Measurements from ENCODE around the gene TXNRD3. TPM values are rescaled to one million over a fixed set of nuclear protein-coding genes. Genes with fewer than 3 reads are reported as not detected.

TXNRD3 gene
- total and polyA plus RNA-seq, 4 donors = 7.0 to 11.0 (median 7.7) TPM

- Histone ChIP-seq H3K9ac (ENCODE audit: low read depth in 1 of 2, low read length in 2 of 2) (no peak overlapping the region), H3K36me3 (ENCODE audit: control insufficient read depth in 4 of 4, insufficient read depth in 3 of 4, low read depth in 1 of 4, low read length in 3 of 4) (no peaks in the 10 kb centered on the region), H3K4me1 (ENCODE audit: control insufficient read depth in 4 of 4, insufficient read depth in 4 of 4, low read length in 3 of 4) (peaks cover 0 to 4% (median 0%) of the 10 kb centered on the region in 4 donors), H3K27me3 (ENCODE audit: control insufficient read depth in 4 of 4, insufficient read depth in 4 of 4, low read length in 3 of 4) (no peaks in the 10 kb centered on the region), H3K9me3 (ENCODE audit: control insufficient read depth in 4 of 4, low read length in 3 of 4) (peaks cover 0 to 4% (median 0%) of the 10 kb centered on the region in 4 donors), H3K27ac (ENCODE audit: low read depth in 1 of 2, low read length in 2 of 2) (no peak overlapping the region), H3K4me3 (ENCODE audit: low read depth in 1 of 3, low read length in 3 of 3) (no peak overlapping the region)
- no peak for DNase-seq (ENCODE audit: low spot score)
- 84% methylated on average over 13 of the region's 13 CpGs for WGBS
- TF ChIP-seq SP1 (IDR thresholded peaks at IDR 0.05) (no peak), FOXA1 (IDR thresholded peaks at IDR 0.05) (no peak), NR2F2 (IDR thresholded peaks at IDR 0.05) (no peak), HNF4G (IDR thresholded peaks at IDR 0.05) (no peak), GABPA (IDR thresholded peaks at IDR 0.05 in 1 of 2, conservative IDR thresholded peaks at IDR 0.05 in 1 of 2) (no peak), HNF4A (conservative IDR thresholded peaks at IDR 0.05) (no peak), ATF3 (IDR thresholded peaks at IDR 0.05) (no peak), RXRA (IDR thresholded peaks at IDR 0.05) (no peak), FOXA2 (IDR thresholded peaks at IDR 0.05) (no peak), EGR1 (IDR thresholded peaks at IDR 0.05; ENCODE audit: low read depth in 2 of 2) (no peak), YY1 (IDR thresholded peaks at IDR 0.05) (no peak), JUND (IDR thresholded peaks at IDR 0.05) (no peak), RAD21 (IDR thresholded peaks at IDR 0.05) (no peak), ZBTB33 (IDR thresholded peaks at IDR 0.05) (no peak), TAF1 (conservative IDR thresholded peaks at IDR 0.05) (no peak)
- TF ChIP-seq, protein P1, sequence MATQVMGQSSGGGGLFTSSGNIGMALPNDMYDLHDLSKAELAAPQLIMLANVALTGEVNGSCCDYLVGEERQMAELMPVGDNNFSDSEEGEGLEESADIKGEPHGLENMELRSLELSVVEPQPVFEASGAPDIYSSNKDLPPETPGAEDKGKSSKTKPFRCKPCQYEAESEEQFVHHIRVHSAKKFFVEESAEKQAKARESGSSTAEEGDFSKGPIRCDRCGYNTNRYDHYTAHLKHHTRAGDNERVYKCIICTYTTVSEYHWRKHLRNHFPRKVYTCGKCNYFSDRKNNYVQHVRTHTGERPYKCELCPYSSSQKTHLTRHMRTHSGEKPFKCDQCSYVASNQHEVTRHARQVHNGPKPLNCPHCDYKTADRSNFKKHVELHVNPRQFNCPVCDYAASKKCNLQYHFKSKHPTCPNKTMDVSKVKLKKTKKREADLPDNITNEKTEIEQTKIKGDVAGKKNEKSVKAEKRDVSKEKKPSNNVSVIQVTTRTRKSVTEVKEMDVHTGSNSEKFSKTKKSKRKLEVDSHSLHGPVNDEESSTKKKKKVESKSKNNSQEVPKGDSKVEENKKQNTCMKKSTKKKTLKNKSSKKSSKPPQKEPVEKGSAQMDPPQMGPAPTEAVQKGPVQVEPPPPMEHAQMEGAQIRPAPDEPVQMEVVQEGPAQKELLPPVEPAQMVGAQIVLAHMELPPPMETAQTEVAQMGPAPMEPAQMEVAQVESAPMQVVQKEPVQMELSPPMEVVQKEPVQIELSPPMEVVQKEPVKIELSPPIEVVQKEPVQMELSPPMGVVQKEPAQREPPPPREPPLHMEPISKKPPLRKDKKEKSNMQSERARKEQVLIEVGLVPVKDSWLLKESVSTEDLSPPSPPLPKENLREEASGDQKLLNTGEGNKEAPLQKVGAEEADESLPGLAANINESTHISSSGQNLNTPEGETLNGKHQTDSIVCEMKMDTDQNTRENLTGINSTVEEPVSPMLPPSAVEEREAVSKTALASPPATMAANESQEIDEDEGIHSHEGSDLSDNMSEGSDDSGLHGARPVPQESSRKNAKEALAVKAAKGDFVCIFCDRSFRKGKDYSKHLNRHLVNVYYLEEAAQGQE (IDR thresholded peaks at IDR 0.05) = no peak
- TF ChIP-seq, protein P2, sequence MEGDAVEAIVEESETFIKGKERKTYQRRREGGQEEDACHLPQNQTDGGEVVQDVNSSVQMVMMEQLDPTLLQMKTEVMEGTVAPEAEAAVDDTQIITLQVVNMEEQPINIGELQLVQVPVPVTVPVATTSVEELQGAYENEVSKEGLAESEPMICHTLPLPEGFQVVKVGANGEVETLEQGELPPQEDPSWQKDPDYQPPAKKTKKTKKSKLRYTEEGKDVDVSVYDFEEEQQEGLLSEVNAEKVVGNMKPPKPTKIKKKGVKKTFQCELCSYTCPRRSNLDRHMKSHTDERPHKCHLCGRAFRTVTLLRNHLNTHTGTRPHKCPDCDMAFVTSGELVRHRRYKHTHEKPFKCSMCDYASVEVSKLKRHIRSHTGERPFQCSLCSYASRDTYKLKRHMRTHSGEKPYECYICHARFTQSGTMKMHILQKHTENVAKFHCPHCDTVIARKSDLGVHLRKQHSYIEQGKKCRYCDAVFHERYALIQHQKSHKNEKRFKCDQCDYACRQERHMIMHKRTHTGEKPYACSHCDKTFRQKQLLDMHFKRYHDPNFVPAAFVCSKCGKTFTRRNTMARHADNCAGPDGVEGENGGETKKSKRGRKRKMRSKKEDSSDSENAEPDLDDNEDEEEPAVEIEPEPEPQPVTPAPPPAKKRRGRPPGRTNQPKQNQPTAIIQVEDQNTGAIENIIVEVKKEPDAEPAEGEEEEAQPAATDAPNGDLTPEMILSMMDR (IDR thresholded peaks at IDR 0.05; ENCODE audit: low read depth, low read length, missing input control) = no peak
- TF ChIP-seq, protein P3, sequence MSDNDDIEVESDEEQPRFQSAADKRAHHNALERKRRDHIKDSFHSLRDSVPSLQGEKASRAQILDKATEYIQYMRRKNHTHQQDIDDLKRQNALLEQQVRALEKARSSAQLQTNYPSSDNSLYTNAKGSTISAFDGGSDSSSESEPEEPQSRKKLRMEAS (IDR thresholded peaks at IDR 0.05) = no peak
These were observed 23.1 kb upstream of the TXNRD3 start for GRCh38 chr3:126677862-126678503.

Measured in liver (tissue), 9 donors.